GM12878 (cell line): ENCODE results near the gene GMDS. TPM values are rescaled to one million over a fixed set of nuclear protein-coding genes. Genes with fewer than 3 reads are reported as not detected.

Experiments
- ATAC-seq: fragments of 200-7000 bp; cut with Tn5 transposase; 3 replicates; pipeline ENCODE4 v1.9.1; 2020; ENCODE audit warnings: mild to moderate bottlenecking, moderate library complexity
- BruUV-seq: library from RNA; stranded (reverse); fragments of 400-500 nt; replicated peaks from 2 replicates; lab custom pipeline; 2021; lab: Mats Ljungman, UMichigan
- CTCF ChIA-PET: fragments of 300-600 bp; sonication (Branson Sonifier 250); formaldehyde crosslinking; extraction: SDS; loops from one replicate; lab custom pipeline; 2021; ENCODE audit warnings: inconsistent platforms; lab: Yijun Ruan, JAX
- POLR2A ChIA-PET: fragments of 350-600 bp; formaldehyde crosslinking; extraction: SDS; loops from one replicate; lab custom pipeline; 2021; ENCODE audit warnings: inconsistent platforms; lab: Charles Lee
- RAD21 ChIA-PET: fragments of 300-600 bp; sonication (Branson Sonifier 250); formaldehyde crosslinking; loops from one replicate; lab custom pipeline; 2023; ENCODE audit warnings: antibody characterized with exemption; ENCODE audit not compliant: unreplicated experiment; lab: Charles Lee
- SMC1A ChIA-PET: fragments of 300-600 bp; sonication (Branson Sonifier 250); formaldehyde crosslinking; loops from one replicate; lab custom pipeline; 2023; ENCODE audit not compliant: unreplicated experiment, uncharacterized antibody; lab: Charles Lee
- DNase-seq: peaks from one replicate; pipeline ENCODE4 v3.0.0-alpha.2; 2011; ENCODE audit warnings: low read depth, low spot score
- FAIRE-seq: peaks from 3 replicates; lab custom pipeline; 2011; peaks lifted over from hg19 to GRCh38; lab: Jason Lieb, UNC
- H2AFZ ChIP-seq: 2 replicates; pipeline ENCODE4 v1.6.0; 2011; ENCODE audit warnings: low read depth, low read length, control low read depth; ENCODE audit not compliant: control insufficient read depth
- H3K27ac ChIP-seq: 2 replicates; pipeline ENCODE4 v1.5.1; 2011; ENCODE audit warnings: control low read depth; ENCODE audit not compliant: control insufficient read depth, insufficient read depth
- H3K27me3 ChIP-seq, 2 experiments: replicated peaks in 1 of 2; 2 replicates each; pipeline versions ENCODE4 v1.6.0 to v1.6.1; 2011; ENCODE audit warnings: low read length in 1 of 2; ENCODE audit not compliant: control insufficient read depth in 2 of 2, insufficient read depth in 2 of 2
- H3K36me3 ChIP-seq, 2 experiments: 2 replicates each; pipeline ENCODE4 v1.5.1; 2011; ENCODE audit warnings: low read length in 1 of 2; ENCODE audit not compliant: control insufficient read depth in 2 of 2, insufficient read depth in 2 of 2
- H3K4me1 ChIP-seq: 2 replicates; pipeline ENCODE4 v1.6.1; 2011; ENCODE audit warnings: mild to moderate bottlenecking, low read length, moderate library complexity, mixed read lengths; ENCODE audit not compliant: control insufficient read depth, insufficient read depth
- H3K4me2 ChIP-seq: 2 replicates; pipeline ENCODE4 v1.6.0; 2011; ENCODE audit warnings: control low read depth; ENCODE audit not compliant: control insufficient read depth, insufficient read depth
- H3K4me3 ChIP-seq: fragments of 200-600 bp; sonication (generic); 2 replicates; pipeline ENCODE4 v1.5.1; 2016
- H3K79me2 ChIP-seq: 2 replicates; pipeline ENCODE4 v1.6.0; 2011; ENCODE audit warnings: low read length; ENCODE audit not compliant: control insufficient read depth, insufficient read depth
- H3K9ac ChIP-seq: 2 replicates; pipeline ENCODE4 v1.8.0; 2011; ENCODE audit warnings: low read length, control low read depth, mixed read lengths; ENCODE audit not compliant: control insufficient read depth, insufficient read depth
- H3K9me3 ChIP-seq: replicated peaks from 3 replicates; pipeline ENCODE4 v1.5.1; 2011; ENCODE audit warnings: mild to moderate bottlenecking, low read length; ENCODE audit not compliant: control insufficient read depth, insufficient read depth
- H4K20me1 ChIP-seq: 2 replicates; pipeline ENCODE4 v1.6.0; 2011; ENCODE audit not compliant: control insufficient read depth, insufficient read depth
- CEBPB ChIP-seq, 2 experiments: fragments of 150-350 bp in 1 of 2; IDR thresholded peaks; 2 replicates each; pipeline ENCODE4 v1.6.1; 2012 to 2014; ENCODE audit warnings: low read depth in 2 of 2, low read length in 2 of 2, borderline replicate concordance in 1 of 2, inconsistent platforms in 1 of 2
- DPF2 ChIP-seq: fragments of 450-650 bp; IDR thresholded peaks from 2 replicates; pipeline ENCODE4 v1.6.1; 2017; ENCODE audit warnings: mild to moderate bottlenecking
- EZH2 ChIP-seq: IDR thresholded peaks from 2 replicates; pipeline ENCODE4 v1.6.1; 2012; ENCODE audit warnings: low read depth, mild to moderate bottlenecking, control low read depth, inconsistent platforms, low read length, borderline replicate concordance; ENCODE audit not compliant: control insufficient read depth
- HSF1 ChIP-seq: fragments of 150-350 bp; IDR thresholded peaks from 2 replicates; pipeline ENCODE4 v1.6.1; 2014; ENCODE audit warnings: mild to moderate bottlenecking, low read depth, low read length
- RAD51 ChIP-seq: fragments of 450-650 bp; IDR thresholded peaks from 2 replicates; pipeline ENCODE4 v1.6.1; 2016; ENCODE audit warnings: moderate library complexity, mild to moderate bottlenecking, inconsistent platforms
- SMC3 ChIP-seq: IDR thresholded peaks from 2 replicates; pipeline ENCODE4 v1.6.1; 2011; ENCODE audit warnings: low read length, improper control_type of control experiment, borderline replicate concordance
- STAT1 ChIP-seq: fragments of 450-650 bp; conservative IDR thresholded peaks from 2 replicates; pipeline ENCODE4 v1.6.1; 2014; ENCODE audit warnings: antibody characterized with exemption, mild to moderate bottlenecking
- WGBS: methylation state at CpG from one replicate; pipeline ENCODE4 v1.1.6; 2016; ENCODE audit warnings: low lambda C conversion rate; ENCODE audit not compliant: insufficient replicate concordance, insufficient coverage; ENCODE audit errors: missing lambda C conversion rate; 5-methylcytosine and 5-hydroxymethylcytosine counted together
- in situ Hi-C: fragments of 300-500 bp; cut with MboI; formaldehyde crosslinking; loops from 9 replicates; pipeline ENCODE4 v1.14.3; 2018; ENCODE audit warnings: mixed read lengths
- intact Hi-C: fragments of 100-400 bp; cut with micrococcal nuclease; formaldehyde crosslinking; loops from one replicate; pipeline ENCODE4 v1.14.2; 2022; ENCODE audit not compliant: unreplicated experiment
- polyA plus RNA-seq, 11 experiments: library from polyadenylated mRNA; depleted of rRNA in 4 of 11; unstranded in 6 of 11; stranded (reverse) in 5 of 11; fragments of >200 nt; fragmentation: Nextera tagmentation in 4 of 11; fragmentation: Illumina TruSeq in 1 of 11; extraction: Ambion mirVana in 4 of 11; extraction: Trizol in 1 of 11; gene quantifications; 1 replicate in 1 of 11; 2 replicates in 10 of 11; pipeline versions ENCODE4 v1.2.1 to v1.2.3, GENCODE V29; 2011 to 2016; ENCODE audit warnings: inconsistent platforms in 2 of 11, missing spikeins in 2 of 11, low read depth in 1 of 11
- total RNA-seq, 4 experiments: library from RNA; depleted of rRNA in 3 of 4; stranded (reverse); fragments of >200 nt in 3 of 4; fragmentation: Illumina TruSeq in 1 of 4; extraction: Trizol in 1 of 4; gene quantifications; 2 replicates each; pipeline versions ENCODE4 v1.2.1 to v1.2.3, GENCODE V29; 2013 to 2021
- TF ChIP-seq, protein P1 (sequence below): IDR thresholded peaks from 2 replicates; pipeline ENCODE4 v1.6.1; 2012; ENCODE audit warnings: low read length, inconsistent platforms
- TF ChIP-seq, protein P2 (sequence below): fragments of 450-650 bp; IDR thresholded peaks from 2 replicates; pipeline ENCODE4 v1.6.1; 2017; ENCODE audit warnings: low read depth, mild to moderate bottlenecking, moderate library complexity
- TF ChIP-seq, protein P3 (sequence below): IDR thresholded peaks from 2 replicates; pipeline ENCODE4 v1.6.1; 2011; ENCODE audit warnings: low read depth, low read length, improper control_type of control experiment, borderline replicate concordance
- TF ChIP-seq, protein P4 (sequence below): fragments of 450-650 bp; formaldehyde crosslinking; IDR thresholded peaks from 2 replicates; pipeline ENCODE4 v1.4.0; 2022; ENCODE audit warnings: mild to moderate bottlenecking, moderate library complexity

The GMDS gene
- total and polyA plus RNA-seq, 10 of the 15 experiments (the other 5 are each of a cell fraction or from before 2014, with no cell fraction given): 0.61 to 53.8 (median 29.3) TPM

DNA sequence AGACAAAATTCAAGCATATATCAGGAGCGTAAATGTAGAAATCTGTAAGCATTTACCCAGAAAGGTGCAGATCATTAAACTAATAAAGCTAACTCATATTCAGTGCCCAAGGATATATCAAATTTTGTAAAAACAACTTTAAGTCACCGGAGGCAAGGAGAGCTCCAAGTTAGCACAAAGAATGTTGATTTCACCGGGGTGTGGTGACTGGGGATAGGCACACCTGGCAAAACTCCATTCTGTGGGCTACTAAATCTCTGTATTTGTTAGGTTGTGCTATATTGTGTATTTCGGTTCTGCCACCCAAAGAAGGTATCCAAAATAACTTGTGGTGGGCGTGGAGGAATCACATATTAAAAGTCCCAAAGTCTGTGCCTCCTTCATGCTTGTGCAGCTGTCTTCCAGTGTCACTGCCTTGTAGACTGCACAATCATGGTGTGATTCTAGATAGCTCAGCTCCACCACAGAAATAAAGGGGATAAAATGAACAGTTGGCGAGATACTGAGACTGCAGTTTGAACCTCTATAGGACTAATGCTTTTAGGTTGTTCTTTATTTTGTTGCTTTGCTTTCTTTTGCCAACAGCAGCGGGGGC lies 111.6 kb downstream of the GMDS start:
- BruUV-seq: no TSS peak
- FAIRE-seq: no peak
- TF ChIP-seq, protein P1, sequence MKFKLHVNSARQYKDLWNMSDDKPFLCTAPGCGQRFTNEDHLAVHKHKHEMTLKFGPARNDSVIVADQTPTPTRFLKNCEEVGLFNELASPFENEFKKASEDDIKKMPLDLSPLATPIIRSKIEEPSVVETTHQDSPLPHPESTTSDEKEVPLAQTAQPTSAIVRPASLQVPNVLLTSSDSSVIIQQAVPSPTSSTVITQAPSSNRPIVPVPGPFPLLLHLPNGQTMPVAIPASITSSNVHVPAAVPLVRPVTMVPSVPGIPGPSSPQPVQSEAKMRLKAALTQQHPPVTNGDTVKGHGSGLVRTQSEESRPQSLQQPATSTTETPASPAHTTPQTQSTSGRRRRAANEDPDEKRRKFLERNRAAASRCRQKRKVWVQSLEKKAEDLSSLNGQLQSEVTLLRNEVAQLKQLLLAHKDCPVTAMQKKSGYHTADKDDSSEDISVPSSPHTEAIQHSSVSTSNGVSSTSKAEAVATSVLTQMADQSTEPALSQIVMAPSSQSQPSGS: no peak
- TF ChIP-seq, protein P2, sequence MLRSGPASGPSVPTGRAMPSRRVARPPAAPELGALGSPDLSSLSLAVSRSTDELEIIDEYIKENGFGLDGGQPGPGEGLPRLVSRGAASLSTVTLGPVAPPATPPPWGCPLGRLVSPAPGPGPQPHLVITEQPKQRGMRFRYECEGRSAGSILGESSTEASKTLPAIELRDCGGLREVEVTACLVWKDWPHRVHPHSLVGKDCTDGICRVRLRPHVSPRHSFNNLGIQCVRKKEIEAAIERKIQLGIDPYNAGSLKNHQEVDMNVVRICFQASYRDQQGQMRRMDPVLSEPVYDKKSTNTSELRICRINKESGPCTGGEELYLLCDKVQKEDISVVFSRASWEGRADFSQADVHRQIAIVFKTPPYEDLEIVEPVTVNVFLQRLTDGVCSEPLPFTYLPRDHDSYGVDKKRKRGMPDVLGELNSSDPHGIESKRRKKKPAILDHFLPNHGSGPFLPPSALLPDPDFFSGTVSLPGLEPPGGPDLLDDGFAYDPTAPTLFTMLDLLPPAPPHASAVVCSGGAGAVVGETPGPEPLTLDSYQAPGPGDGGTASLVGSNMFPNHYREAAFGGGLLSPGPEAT: no peak
- TF ChIP-seq DPF2: no peak
- TF ChIP-seq EZH2: no peak
- TF ChIP-seq, protein P3, sequence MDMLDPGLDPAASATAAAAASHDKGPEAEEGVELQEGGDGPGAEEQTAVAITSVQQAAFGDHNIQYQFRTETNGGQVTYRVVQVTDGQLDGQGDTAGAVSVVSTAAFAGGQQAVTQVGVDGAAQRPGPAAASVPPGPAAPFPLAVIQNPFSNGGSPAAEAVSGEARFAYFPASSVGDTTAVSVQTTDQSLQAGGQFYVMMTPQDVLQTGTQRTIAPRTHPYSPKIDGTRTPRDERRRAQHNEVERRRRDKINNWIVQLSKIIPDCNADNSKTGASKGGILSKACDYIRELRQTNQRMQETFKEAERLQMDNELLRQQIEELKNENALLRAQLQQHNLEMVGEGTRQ: no peak
- no peak for TF ChIP-seq RAD51
- TF ChIP-seq SMC3: no peak
- TF ChIP-seq CEBPB (IDR thresholded peaks at IDR 0.05; ENCODE audit: borderline replicate concordance in 1 of 2, low read depth in 2 of 2, low read length in 2 of 2): no peak
- no peak for TF ChIP-seq HSF1
- TF ChIP-seq, protein P4, sequence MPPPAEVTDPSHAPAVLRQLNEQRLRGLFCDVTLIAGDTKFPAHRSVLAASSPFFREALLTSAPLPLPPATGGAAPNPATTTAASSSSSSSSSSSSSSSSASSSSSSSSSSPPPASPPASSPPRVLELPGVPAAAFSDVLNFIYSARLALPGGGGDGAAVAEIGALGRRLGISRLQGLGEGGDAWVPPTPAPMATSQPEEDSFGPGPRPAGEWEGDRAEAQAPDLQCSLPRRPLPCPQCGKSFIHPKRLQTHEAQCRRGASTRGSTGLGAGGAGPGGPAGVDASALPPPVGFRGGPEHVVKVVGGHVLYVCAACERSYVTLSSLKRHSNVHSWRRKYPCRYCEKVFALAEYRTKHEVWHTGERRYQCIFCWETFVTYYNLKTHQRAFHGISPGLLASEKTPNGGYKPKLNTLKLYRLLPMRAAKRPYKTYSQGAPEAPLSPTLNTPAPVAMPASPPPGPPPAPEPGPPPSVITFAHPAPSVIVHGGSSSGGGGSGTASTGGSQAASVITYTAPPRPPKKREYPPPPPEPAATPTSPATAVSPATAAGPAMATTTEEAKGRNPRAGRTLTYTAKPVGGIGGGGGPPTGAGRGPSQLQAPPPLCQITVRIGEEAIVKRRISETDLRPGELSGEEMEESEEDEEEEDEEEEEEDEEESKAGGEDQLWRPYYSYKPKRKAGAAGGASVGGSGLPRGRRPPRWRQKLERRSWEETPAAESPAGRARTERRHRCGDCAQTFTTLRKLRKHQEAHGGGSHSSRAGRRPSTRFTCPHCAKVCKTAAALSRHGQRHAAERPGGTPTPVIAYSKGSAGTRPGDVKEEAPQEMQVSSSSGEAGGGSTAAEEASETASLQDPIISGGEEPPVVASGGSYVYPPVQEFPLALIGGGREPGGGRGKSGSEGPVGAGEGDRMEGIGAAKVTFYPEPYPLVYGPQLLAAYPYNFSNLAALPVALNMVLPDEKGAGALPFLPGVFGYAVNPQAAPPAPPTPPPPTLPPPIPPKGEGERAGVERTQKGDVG (CRISPR knock-in tag): no peak
- TF ChIP-seq STAT1: no peak

More for the DNA sequence above, 111.6 kb downstream of the GMDS start:
- 0 out of 2 replicates have a peak, but pooled peaks cover 4% of the 10 kb centered on the region for H4K20me1 ChIP-seq
- no peak for DNase-seq
- no peaks in the 10 kb centered on the region for H3K36me3 ChIP-seq
- H3K27me3 ChIP-seq: no peaks in the 10 kb centered on the region
- H3K9ac ChIP-seq: no peak overlapping the region
- H3K9me3 ChIP-seq: no peaks in the 10 kb centered on the region
- H3K79me2 ChIP-seq: no peaks in the 10 kb centered on the region; the same call in 1 of the 2 replicates
- intact Hi-C loops (no loop called here), in situ Hi-C loops (no loop called here)
- ATAC-seq: no peak
- CTCF ChIA-PET: interaction anchor here (0.7 to 1.8 kb wide), 5 partner anchors 18 to 75 kb away, joined by 3 to 4 read pairs (median 3); no protein-coding TSS in a partner anchor
- no peak overlapping the region for H2AFZ ChIP-seq
- RAD21 ChIA-PET: no interaction called here
- H3K4me3 ChIP-seq: no peak overlapping the region
- 88% methylated on average over 7 of the region's 7 CpGs for WGBS
- H3K4me2 ChIP-seq: no peak overlapping the region
- no peak overlapping the region for H3K27ac ChIP-seq
- H3K4me1 ChIP-seq: peaks cover 6% of the 10 kb centered on the region; the same call in 1 of the 2 replicates
- SMC1A ChIA-PET: interaction anchor here (0.9 kb wide), 1 partner anchor 62 kb away, joined by 3 read pairs; no protein-coding TSS in a partner anchor
- POLR2A ChIA-PET: no interaction called here
